HG02870 (cell line): ENCODE results near the gene SHKBP1.
"Not testable (repeated sequence)": the region's sequence is repeated elsewhere in the genome, so short reads cannot be mapped to it uniquely, and the experiment has no call there.

Experiments
- ATAC-seq: cut with Tn5 transposase; IDR thresholded peaks from one replicate; pipeline ENCODE4 v1.9.1; 2021; ENCODE audit warnings: mild to moderate bottlenecking, moderate library complexity; ENCODE audit not compliant: unreplicated experiment

The SHKBP1 gene

GRCh38 chr19:40613690-40614621 lies 37.3 kb downstream of the SHKBP1 start:
- ATAC-seq: peak; percentile 53

GRCh38 chr19:40614622-40615411 lies 38.1 kb downstream of the SHKBP1 start:
- ATAC-seq: no peak

- no peak for ATAC-seq
Measured at GRCh38 chr19:40616178-40616577, 39.5 kb downstream of the SHKBP1 start.

GRCh38 chr19:40616941-40617340 lies 40.3 kb downstream of the SHKBP1 start:
- ATAC-seq: no peak

- no peak for ATAC-seq
Measured at GRCh38 chr19:40617961-40618360, 41.3 kb downstream of the SHKBP1 start.

- no peak for ATAC-seq
Measured at GRCh38 chr19:40619333-40620160, 42.9 kb downstream of the SHKBP1 start.

GRCh38 chr19:40620161-40620485 lies 43.5 kb downstream of the SHKBP1 start:
- ATAC-seq: no peak

GRCh38 chr19:40621283-40621682 lies 44.6 kb downstream of the SHKBP1 start:
- no peak for ATAC-seq

- ATAC-seq: no peak
Measured at GRCh38 chr19:40621966-40622772, 45.5 kb downstream of the SHKBP1 start.

- ATAC-seq: no peak
Measured at GRCh38 chr19:40622773-40623075, 46.1 kb downstream of the SHKBP1 start.

- no peak for ATAC-seq
Measured at GRCh38 chr19:40623403-40624251, 47.0 kb downstream of the SHKBP1 start.

GRCh38 chr19:40624369-40625153 lies 47.9 kb downstream of the SHKBP1 start:
- not testable (repeated sequence) for ATAC-seq

GRCh38 chr19:40625406-40626120 lies 48.9 kb downstream of the SHKBP1 start:
- no peak for ATAC-seq

- no peak for ATAC-seq
Measured at GRCh38 chr19:40626918-40627317, 50.2 kb downstream of the SHKBP1 start.

- ATAC-seq: no peak
Measured at GRCh38 chr19:40627486-40628279, 51.0 kb downstream of the SHKBP1 start.

GRCh38 chr19:40629346-40629745 lies 52.7 kb downstream of the SHKBP1 start:
- ATAC-seq: no peak

GRCh38 chr19:40630571-40631160 lies 54.0 kb downstream of the SHKBP1 start:
- ATAC-seq: no peak
